Camera-type eye (tissue), 1 donor: ENCODE results near the gene UNC93A. TPM values are rescaled to one million over a fixed set of nuclear protein-coding genes. Genes with fewer than 3 reads are reported as not detected.

Source experiments
- total RNA-seq: library from RNA; depleted of rRNA; stranded (reverse); fragments of >200 nt; gene quantifications from one replicate; pipeline ENCODE4 v1.2.3, GENCODE V29; 2014

The UNC93A gene
- not detected for total RNA-seq

DNA sequence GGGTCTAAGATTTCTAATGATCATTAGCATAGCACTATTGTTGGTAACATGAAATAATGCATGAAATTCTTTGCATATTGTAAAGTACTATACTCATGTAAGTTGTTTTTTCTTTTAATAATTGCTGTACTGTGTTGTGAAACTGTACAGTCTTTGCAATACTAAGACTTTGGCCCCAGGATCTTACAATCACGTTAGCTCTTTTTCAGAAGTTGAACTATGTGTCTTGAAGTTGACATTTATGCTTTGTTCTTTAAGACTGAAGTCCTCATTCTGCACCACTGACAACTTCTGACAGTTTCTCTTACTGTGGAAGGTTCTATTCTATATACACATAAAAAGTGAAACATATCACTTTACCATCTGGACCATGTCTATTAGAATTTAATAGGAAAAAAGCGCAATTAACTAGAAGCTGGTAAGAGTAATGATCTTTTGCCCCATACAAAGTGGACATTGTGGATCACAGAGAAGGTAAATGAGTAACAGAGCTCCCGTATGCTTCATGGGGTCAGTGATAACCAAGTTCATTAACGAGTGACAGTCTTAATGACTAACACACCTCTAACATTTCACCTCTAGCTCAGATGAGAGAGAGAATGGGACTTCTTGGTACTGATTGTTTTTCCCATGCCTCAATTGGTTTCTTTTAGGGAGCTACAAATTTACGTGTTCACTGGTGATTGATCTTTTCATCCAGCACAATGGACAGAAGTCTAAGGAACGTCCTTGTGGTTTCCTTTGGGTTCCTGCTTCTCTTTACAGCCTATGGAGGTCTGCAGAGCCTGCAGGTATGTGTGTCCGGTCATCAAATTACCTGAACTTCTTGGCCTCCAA lies at the start of gene UNC93A:
Gene UNC93A, plus strand, starts transcription at position 530 of the 837 bp plus-strand sequence. Its CDS starts 175 bp downstream, at position 705.

Other genes starting within 250 kb of the UNC93A start
- gene CCR6, start 168.2 kb upstream of the UNC93A start, total RNA-seq, result not detected
- gene GPR31, start 133.3 kb upstream of the UNC93A start, total RNA-seq, result not detected
- not detected for gene TTLL2, start 33.8 kb downstream of the UNC93A start, total RNA-seq